Glutamatergic neuron (in vitro differentiated cells): ENCODE measurements around the gene ZCCHC24. TPM values are rescaled to one million over a fixed set of nuclear protein-coding genes. Genes with fewer than 3 reads are reported as not detected.

Experiments used
- DNase-seq: peaks from one replicate; pipeline ENCODE4 v3.0.0; 2022
- H3K27ac Mint-ChIP-seq: one replicate; pipeline ENCODE4 v1.8.0; 2020; ENCODE audit warnings: mild to moderate bottlenecking, mixed read lengths, inconsistent platforms; ENCODE audit not compliant: unreplicated experiment
- H3K27me3 Mint-ChIP-seq: one replicate; pipeline ENCODE4 v1.8.0; 2020; ENCODE audit warnings: mild to moderate bottlenecking, moderate library complexity, mixed read lengths, inconsistent platforms; ENCODE audit not compliant: unreplicated experiment
- H3K36me3 Mint-ChIP-seq: one replicate; pipeline ENCODE4 v1.8.0; 2020; ENCODE audit warnings: mild to moderate bottlenecking, mixed read lengths, inconsistent platforms; ENCODE audit not compliant: unreplicated experiment
- H3K4me1 Mint-ChIP-seq: one replicate; pipeline ENCODE4 v1.8.0; 2020; ENCODE audit warnings: mild to moderate bottlenecking, low read depth, mixed read lengths, inconsistent platforms; ENCODE audit not compliant: unreplicated experiment
- H3K4me3 Mint-ChIP-seq: one replicate; pipeline ENCODE4 v1.8.0; 2020; ENCODE audit warnings: mild to moderate bottlenecking, mixed read lengths, inconsistent platforms; ENCODE audit not compliant: unreplicated experiment
- H3K9me3 Mint-ChIP-seq: one replicate; pipeline ENCODE4 v1.8.0; 2020; ENCODE audit warnings: mild to moderate bottlenecking, moderate library complexity, mixed read lengths, inconsistent platforms; ENCODE audit not compliant: unreplicated experiment
- total RNA-seq: library from RNA; stranded (reverse); fragmentation: NEBNext Ultra II Directional; extraction: Animal tissue kit (Norgen Biotek cat#: 25700); gene quantifications from one replicate; pipeline ENCODE4 v1.2.1, GENCODE V29; 2021; ENCODE audit not compliant: unreplicated experiment
- TF ChIP-seq, protein P1 (sequence below): fragments of 200-600 bp; sonication (generic); IDR thresholded peaks from one replicate; pipeline ENCODE4 v1.5.0; 2021; ENCODE audit not compliant: partially characterized antibody, unreplicated experiment

ZCCHC24 gene
- total RNA-seq, 1 donor from 2014 or later = 3.0 TPM

DNA sequence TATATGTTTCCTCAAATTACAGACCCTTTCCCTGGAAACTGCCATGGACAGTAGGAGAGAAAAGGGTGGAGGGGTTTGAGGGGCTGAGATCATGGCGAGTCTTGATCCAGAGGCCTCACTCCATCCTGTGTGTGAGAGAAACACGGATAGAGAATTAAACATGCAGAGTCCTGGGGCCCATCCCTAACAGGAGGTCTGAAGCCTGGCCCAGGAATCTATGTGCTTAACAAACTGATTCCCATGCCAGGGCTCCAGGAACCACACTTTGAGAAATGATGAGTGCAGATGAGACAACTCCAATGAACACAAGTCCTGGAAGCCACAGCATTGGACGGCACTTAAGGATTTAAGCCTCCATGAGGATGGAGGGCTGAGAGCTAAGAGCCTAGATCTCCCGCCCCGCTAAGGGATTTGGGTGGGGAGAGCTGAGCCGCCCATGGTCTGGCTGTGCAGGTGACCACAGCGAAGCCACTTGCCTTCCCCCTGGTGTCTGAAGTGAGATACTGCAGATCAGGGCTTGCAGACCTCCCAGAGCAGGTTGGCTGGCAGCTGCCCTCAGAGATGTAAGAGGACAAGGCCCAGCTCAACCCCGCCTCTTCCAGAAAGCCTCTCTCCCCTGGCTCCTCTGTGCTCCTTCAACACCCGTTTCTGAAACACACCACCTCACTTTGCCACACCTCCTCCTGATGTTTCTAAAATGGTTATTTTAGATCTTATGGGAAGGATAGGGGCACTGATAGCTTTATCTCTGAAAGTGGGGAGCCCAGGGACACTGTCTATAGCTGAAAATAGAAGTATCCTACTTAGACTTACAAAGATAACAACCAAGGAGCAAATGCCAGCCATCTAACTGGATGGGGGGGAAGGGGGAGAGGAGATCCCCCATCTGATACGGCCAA lies 42.1 kb upstream of the ZCCHC24 start:
- Mint-ChIP-seq H3K9me3 (no peaks in the 10 kb centered on the region), H3K4me3 (no peak overlapping the region), H3K4me1 (peaks cover 13% of the 10 kb centered on the region), H3K27ac (no peak overlapping the region), H3K36me3 (no peaks in the 10 kb centered on the region), H3K27me3 (peaks cover 2% of the 10 kb centered on the region)
- TF ChIP-seq, protein P1, sequence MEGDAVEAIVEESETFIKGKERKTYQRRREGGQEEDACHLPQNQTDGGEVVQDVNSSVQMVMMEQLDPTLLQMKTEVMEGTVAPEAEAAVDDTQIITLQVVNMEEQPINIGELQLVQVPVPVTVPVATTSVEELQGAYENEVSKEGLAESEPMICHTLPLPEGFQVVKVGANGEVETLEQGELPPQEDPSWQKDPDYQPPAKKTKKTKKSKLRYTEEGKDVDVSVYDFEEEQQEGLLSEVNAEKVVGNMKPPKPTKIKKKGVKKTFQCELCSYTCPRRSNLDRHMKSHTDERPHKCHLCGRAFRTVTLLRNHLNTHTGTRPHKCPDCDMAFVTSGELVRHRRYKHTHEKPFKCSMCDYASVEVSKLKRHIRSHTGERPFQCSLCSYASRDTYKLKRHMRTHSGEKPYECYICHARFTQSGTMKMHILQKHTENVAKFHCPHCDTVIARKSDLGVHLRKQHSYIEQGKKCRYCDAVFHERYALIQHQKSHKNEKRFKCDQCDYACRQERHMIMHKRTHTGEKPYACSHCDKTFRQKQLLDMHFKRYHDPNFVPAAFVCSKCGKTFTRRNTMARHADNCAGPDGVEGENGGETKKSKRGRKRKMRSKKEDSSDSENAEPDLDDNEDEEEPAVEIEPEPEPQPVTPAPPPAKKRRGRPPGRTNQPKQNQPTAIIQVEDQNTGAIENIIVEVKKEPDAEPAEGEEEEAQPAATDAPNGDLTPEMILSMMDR = peak; percentile 86
- peak; percentile 82 for DNase-seq

DNA sequence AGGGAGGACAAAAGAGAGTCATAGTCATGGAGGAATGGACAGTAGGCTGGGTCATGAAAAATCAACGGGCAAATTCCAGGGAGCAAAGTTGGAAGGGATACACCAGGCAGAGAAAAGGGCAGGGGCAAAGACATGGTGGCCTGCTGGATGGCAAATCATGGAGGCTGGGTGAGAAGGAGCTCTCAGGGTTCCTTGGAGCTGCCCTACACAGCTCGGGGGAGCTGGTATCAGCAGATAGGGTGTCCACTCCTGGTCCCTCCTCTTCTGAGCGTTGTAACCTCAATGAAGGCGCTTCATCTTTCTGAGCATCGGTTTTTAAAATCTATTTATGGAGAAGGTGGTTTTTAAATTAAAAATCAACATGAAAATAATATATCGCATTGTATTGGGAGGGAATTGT lies 39.1 kb upstream of the ZCCHC24 start:
- Mint-ChIP-seq H3K27ac (no peak overlapping the region), H3K36me3 (no peaks in the 10 kb centered on the region), H3K4me1 (peaks cover 1% of the 10 kb centered on the region), H3K4me3 (no peak overlapping the region), H3K27me3 (peaks cover 2% of the 10 kb centered on the region), H3K9me3 (no peaks in the 10 kb centered on the region)
- TF ChIP-seq, protein P1 = no peak
- no peak for DNase-seq

DNA sequence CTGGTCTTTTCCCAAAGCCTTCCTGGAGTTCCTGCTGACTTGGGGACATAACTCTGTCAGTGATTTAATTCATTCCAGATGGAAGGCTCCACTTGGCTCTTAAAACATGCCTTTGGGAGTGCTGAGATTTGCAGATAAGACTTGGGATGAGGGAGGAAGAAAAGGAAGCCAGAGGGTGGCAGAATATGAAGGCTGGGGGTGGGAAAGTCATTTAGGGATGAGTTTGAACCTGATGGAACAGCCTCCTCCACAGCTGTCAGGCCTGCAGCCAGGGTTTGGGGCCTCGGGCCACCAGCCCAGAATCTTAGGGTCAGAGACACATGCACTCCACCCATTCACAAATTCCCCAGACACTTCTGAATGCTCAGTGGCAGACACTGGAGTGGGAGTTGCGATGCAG lies 38.5 kb upstream of the ZCCHC24 start:
- TF ChIP-seq, protein P1 = no peak
- no peak overlapping the region for H3K27ac Mint-ChIP-seq

GRCh38 chr10:79483299-79483698 lies 37.9 kb upstream of the ZCCHC24 start:
- TF ChIP-seq, protein P1 = no peak
- Mint-ChIP-seq H3K4me3 (no peak overlapping the region), H3K9me3 (no peaks in the 10 kb centered on the region), H3K27ac (no peak overlapping the region), H3K27me3 (peaks cover 2% of the 10 kb centered on the region), H3K36me3 (no peaks in the 10 kb centered on the region), H3K4me1 (no peaks in the 10 kb centered on the region)
- no peak for DNase-seq

More for the DNA sequence above, 38.5 kb upstream of the ZCCHC24 start:
- Mint-ChIP-seq H3K36me3 (no peaks in the 10 kb centered on the region), H3K4me1 (no peaks in the 10 kb centered on the region), H3K27me3 (peaks cover 2% of the 10 kb centered on the region), H3K4me3 (no peak overlapping the region), H3K9me3 (no peaks in the 10 kb centered on the region)
- no peak for DNase-seq

DNA sequence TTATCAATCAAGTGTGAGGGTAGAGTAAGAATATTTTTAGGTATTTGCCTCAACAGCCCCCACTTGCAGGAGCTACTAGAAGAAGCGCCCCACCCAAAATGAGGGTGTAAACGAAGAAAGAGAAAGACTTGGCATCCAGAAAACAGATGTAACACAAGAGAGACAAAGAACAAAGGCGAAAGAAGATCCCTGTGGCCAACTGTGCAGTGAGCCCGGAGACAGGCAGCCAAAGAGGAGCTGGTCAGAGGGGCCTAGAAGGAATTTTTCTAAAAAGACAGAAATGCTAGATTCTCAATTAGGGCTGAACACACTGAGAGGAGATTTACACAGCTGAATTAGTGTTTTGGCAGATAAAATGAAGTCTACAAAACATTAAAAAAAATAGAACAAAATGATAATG lies 37.3 kb upstream of the ZCCHC24 start:
- DNase-seq = no peak

More for the DNA sequence above, 37.3 kb upstream of the ZCCHC24 start:
- Mint-ChIP-seq H3K27ac (no peak overlapping the region), H3K4me3 (no peak overlapping the region), H3K4me1 (no peaks in the 10 kb centered on the region), H3K36me3 (no peaks in the 10 kb centered on the region), H3K27me3 (peaks cover 2% of the 10 kb centered on the region), H3K9me3 (no peaks in the 10 kb centered on the region)
- TF ChIP-seq, protein P1 = no peak
